Psoas muscle (tissue), 8 donors: ENCODE measurements around the gene FGF3. TPM values are rescaled to one million over a fixed set of nuclear protein-coding genes. Genes with fewer than 3 reads are reported as not detected.

Experiments
- ATAC-seq, 4 donors: fragments of 200-7000 bp; cut with Tn5 transposase; one replicate each; pipeline ENCODE4 v1.9.1; 2020; ENCODE audit warnings: moderate library complexity in 3 of 4, mild to moderate bottlenecking in 2 of 4
- DNase-seq, 2 donors: peaks; one replicate each; pipeline ENCODE4 v3.0.0-alpha.2; 2020
- H3K27ac ChIP-seq: fragments of 200-600 bp; one replicate; pipeline ENCODE4 v1.8.0; 2022
- H3K27me3 ChIP-seq, 3 donors: fragments of 200-600 bp in 1 of 3; one replicate each; pipeline versions ENCODE4 v1.6.1 to v1.8.0; 2013 to 2022; ENCODE audit warnings: low read length in 2 of 3, mild to moderate bottlenecking in 2 of 3, moderate library complexity in 1 of 3; ENCODE audit not compliant: insufficient read depth in 3 of 3
- H3K36me3 ChIP-seq, 2 donors: fragments of 200-600 bp in 1 of 2; one replicate each; pipeline versions ENCODE4 v1.6.1 to v1.8.0; 2013 to 2022; ENCODE audit warnings: low read depth in 1 of 2, mild to moderate bottlenecking in 1 of 2, moderate library complexity in 1 of 2; ENCODE audit not compliant: insufficient read depth in 1 of 2
- H3K4me1 ChIP-seq: fragments of 200-600 bp; one replicate; pipeline ENCODE4 v1.8.0; 2022
- H3K4me3 ChIP-seq: fragments of 200-600 bp; one replicate; pipeline ENCODE4 v1.8.0; 2022; ENCODE audit warnings: mild to moderate bottlenecking
- H3K9me3 ChIP-seq: fragments of 200-600 bp; one replicate; pipeline ENCODE4 v1.8.0; 2022
- WGBS, 3 donors: extraction: QIAGEN DNeasy Blood & Tissue Kit; methylation state at CpG; one replicate each; pipeline versions ENCODE4 v1.1.6 to v1.1.7; 2013; 5-methylcytosine and 5-hydroxymethylcytosine counted together
- intact Hi-C, 2 donors: fragments of 100-400 bp; cut with DNase I; formaldehyde crosslinking; loops; one replicate each; pipeline versions ENCODE4 v1.11.0 to v1.14.2; 2022
- polyA plus RNA-seq, 3 donors: library from polyadenylated mRNA; stranded (reverse); fragments of 200-250 nt; gene quantifications; one replicate each; pipeline ENCODE4 v1.2.3, GENCODE V29; 2013
- total RNA-seq, 4 donors: library from RNA; stranded (reverse); fragmentation: NEBNext Ultra II Directional in 2 of 4; extraction: Animal tissue kit (Norgen Biotek cat#: 25700) in 2 of 4; gene quantifications; one replicate each; pipeline versions ENCODE4 v1.2.1 to v1.2.4, GENCODE V29; 2021 to 2023
- TF ChIP-seq, protein P1 (sequence below): fragments of 200-600 bp; IDR thresholded peaks from one replicate; pipeline ENCODE4 v1.8.0; 2022; ENCODE audit warnings: antibody characterized with exemption
- donor health status: healthy with polysubstance abuse.
- donor health status: DM: no; HTN: no; CAD: no; lungs with moderate emphysema.
- donor health status: Bipolar disorder and iron deficiency.
- donor health status: healthy.
- donor health status: DM: yes; HTN: yes; CAD: no.
- donor health status: DM: no; HTN: no; CAD: no.
- donor health status: DM: no; HTN: no; CAD: no.
- donor health status: DM: yes; HTN: yes; CAD: no.

FGF3 gene
- total and polyA plus RNA-seq, 7 donors: not detected

DNA sequence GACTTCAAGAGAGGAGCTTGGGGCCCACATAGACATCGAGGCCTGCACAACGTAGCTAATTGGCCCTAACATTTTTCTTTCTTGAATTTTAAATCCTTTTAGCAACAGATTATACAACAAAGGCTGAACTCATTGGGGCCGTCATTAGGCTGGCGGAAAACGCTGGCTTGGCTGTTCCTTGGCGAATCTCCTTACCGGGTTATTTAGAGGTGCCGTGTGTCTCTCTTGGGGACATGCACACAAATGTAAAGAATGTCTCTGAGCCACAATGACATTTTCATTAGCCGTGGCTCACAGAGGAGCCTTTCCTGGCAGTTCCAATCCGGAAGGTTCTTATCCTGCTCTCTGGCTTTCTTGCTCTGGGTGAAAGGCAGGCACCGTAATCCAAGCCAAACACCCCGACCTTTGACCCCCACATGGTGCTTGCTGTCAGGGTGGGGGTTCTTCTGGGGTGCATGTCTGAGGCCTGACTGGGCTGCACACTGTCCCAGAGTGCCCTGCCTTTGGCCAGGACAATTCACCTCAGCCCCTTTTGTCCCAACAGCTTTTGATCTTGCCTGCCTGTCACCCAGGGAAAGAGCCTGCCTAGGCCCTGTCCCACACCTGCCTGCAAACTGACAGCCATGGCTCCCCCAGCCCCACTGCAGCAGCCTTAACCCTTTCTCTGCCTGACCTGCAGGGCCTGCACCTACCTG is 9.2 kb upstream of the FGF3 start:
- Histone ChIP-seq H3K36me3 (no peaks in the 10 kb centered on the region), H3K9me3 (no peaks in the 10 kb centered on the region), H3K4me3 (no peak overlapping the region), H3K27me3 (peaks cover 0 to 30% (median 3%) of the 10 kb centered on the region in 3 donors), H3K4me1 (no peaks in the 10 kb centered on the region), H3K27ac (no peak overlapping the region)
- intact Hi-C loops: no loop called here
- 59 to 65% (median 61%) methylated on average over 12 of the region's 12 CpGs for WGBS, 3 donors
- ATAC-seq (no peak), DNase-seq (peak in 1 of 2 donors; percentile 23)
- TF ChIP-seq, protein P1, sequence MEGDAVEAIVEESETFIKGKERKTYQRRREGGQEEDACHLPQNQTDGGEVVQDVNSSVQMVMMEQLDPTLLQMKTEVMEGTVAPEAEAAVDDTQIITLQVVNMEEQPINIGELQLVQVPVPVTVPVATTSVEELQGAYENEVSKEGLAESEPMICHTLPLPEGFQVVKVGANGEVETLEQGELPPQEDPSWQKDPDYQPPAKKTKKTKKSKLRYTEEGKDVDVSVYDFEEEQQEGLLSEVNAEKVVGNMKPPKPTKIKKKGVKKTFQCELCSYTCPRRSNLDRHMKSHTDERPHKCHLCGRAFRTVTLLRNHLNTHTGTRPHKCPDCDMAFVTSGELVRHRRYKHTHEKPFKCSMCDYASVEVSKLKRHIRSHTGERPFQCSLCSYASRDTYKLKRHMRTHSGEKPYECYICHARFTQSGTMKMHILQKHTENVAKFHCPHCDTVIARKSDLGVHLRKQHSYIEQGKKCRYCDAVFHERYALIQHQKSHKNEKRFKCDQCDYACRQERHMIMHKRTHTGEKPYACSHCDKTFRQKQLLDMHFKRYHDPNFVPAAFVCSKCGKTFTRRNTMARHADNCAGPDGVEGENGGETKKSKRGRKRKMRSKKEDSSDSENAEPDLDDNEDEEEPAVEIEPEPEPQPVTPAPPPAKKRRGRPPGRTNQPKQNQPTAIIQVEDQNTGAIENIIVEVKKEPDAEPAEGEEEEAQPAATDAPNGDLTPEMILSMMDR: no peak

DNA sequence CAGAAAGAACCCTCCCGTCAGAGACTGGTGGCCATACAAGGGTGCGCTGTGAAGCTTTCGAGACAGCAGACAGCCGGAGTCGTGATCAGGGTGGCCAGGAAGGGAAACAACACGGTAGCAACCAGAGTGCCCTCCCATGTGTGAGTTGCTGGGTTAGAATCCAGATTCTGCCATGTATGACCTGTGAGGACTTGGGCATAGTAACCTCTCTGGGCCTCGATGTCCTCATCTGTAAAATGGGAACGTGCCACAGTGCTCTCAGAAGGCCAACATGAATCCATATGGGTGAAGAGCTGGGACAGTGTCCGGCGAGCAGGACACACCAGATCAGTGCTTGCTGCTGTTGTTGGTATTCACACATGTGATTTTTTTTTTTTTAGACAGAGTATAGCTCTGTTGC is 7.6 kb upstream of the FGF3 start:
- DNase-seq: no peak
- Histone ChIP-seq H3K27ac (no peak overlapping the region), H3K4me1 (no peaks in the 10 kb centered on the region), H3K27me3 (peaks cover 0 to 35% (median 0%) of the 10 kb centered on the region in 3 donors), H3K4me3 (no peak overlapping the region), H3K9me3 (no peaks in the 10 kb centered on the region), H3K36me3 (no peaks in the 10 kb centered on the region)
- 90 to 94% (median 91%) methylated on average over 10 of the region's 10 CpGs for WGBS, 3 donors
- intact Hi-C loops: no loop called here
- ATAC-seq: no peak
- TF ChIP-seq, protein P1: no peak

DNA sequence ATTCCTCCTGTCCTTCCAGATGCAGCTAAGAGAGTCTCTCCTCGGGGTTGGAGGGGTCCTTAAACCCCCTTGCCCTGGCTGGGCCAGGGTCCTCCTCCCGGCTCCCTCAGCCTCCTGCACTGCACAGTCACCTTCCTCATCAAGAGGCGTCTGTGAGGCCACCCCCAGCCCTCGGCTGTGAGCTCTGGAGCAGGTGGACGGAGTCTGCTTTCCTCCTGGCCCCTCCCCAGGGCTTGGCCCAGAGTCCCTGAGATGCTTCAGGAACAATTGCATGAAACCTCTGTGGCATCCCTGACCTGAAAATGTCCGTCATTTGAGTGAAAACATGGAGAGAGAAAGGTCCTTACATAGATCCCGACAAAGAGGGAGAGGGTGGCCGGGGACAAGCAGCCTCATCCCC is 6.7 kb upstream of the FGF3 start:
- Histone ChIP-seq H3K9me3 (no peaks in the 10 kb centered on the region), H3K4me1 (no peaks in the 10 kb centered on the region), H3K27me3 (peaks cover 0 to 40% (median under 1%) of the 10 kb centered on the region in 3 donors), H3K27ac (no peak overlapping the region), H3K36me3 (no peaks in the 10 kb centered on the region), H3K4me3 (no peak overlapping the region)
- WGBS, 3 donors: 50 to 53% (median 52%) methylated on average over 8 of the region's 8 CpGs
- ATAC-seq: no peak
- no peak for DNase-seq
- intact Hi-C loops: no loop called here
- TF ChIP-seq, protein P1: no peak

DNA sequence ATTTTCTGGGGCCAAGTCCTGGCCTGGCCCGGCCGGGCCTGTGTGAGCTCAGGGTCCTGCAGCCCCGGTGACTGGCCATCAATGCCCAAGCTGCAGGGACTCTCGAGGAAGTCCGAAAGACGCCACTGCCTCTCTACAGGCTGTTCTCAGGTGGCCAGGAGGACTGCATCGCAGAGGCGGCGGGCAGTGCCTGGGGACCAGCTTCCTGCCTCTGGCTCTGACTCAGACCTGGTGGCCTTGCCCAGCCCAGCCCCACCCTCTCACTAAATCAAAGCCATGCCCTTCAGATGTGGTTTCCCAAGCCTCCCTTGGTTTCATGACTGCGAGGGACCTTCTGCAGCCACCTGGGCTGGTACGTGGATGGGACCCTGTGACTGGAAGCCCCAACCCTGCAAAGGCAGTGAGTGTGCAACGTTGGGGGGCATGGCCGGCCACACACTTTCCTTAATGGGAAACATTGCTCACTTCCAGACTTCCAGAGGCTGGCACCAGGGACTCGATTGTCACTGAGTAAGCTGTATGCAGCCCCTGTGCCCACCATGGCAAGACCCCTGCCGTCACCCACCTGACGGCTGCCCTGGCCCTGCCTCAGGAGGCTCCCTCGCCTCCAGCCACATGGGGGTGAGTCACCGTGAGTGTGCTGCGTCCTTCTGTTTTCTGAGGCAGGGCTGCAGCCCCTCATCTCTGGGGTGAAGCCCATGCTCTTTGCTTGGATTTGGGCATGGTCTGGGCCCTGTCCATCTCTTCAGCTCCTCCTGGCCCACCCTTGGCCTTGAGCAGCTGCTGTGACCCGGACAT is 6.0 kb upstream of the FGF3 start:
- Histone ChIP-seq H3K36me3 (no peaks in the 10 kb centered on the region), H3K4me1 (no peaks in the 10 kb centered on the region), H3K9me3 (no peaks in the 10 kb centered on the region), H3K4me3 (no peak overlapping the region), H3K27ac (no peak overlapping the region), H3K27me3 (peaks cover 0 to 47% (median 8%) of the 10 kb centered on the region in 3 donors)
- DNase-seq (peak in 1 of 2 donors; percentile 12), ATAC-seq (no peak)
- TF ChIP-seq, protein P1: no peak
- intact Hi-C loops: no loop called here
- 74 to 79% (median 79%) methylated on average over 20 of the region's 20 CpGs for WGBS, 3 donors
